NCI-H510A (cell line): Measurements from ENCODE around the gene CHRNA10.
"Not testable (repeated sequence)": the region's sequence is repeated elsewhere in the genome, so short reads cannot be mapped to it uniquely, and the experiment has no call there.

ENCODE experiments used
- DNase-seq: peaks from one replicate; lab custom pipeline; 2025; lab: John Stamatoyannopoulos, UW

CHRNA10 gene

DNA sequence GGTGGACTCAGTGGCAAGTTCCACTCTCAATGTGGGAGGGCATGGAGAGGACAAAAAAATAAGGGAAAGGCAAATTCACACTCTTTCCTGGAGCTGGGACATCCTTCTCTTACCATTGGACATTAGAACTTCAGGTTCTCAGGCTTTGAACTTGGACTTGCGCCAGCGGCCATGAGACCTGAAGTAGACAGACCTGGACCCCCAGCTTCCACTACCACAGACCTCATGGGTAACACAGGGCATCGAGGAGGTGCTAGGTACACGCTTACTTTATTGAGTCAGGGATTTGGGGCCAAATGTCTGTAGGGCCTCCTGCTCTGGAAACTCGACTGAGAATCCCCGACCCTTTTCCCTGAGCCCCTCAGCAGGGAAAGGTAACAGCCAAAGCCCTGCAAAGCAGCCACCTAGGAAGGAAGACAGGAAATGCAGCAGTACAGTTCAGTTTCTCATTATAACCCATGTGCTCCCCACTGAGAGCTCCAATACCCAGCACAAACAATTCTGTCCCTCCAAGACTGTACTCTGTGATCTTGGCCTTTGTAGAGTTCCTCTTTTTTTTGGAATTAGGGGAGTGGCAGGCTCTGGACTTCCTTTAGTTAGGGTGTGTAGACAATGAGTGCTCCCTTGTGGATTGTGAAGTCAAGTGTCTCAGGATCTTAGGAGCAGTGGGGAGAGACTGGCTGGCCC lies 5.7 kb downstream of the CHRNA10 start:
- no peak for DNase-seq

DNA sequence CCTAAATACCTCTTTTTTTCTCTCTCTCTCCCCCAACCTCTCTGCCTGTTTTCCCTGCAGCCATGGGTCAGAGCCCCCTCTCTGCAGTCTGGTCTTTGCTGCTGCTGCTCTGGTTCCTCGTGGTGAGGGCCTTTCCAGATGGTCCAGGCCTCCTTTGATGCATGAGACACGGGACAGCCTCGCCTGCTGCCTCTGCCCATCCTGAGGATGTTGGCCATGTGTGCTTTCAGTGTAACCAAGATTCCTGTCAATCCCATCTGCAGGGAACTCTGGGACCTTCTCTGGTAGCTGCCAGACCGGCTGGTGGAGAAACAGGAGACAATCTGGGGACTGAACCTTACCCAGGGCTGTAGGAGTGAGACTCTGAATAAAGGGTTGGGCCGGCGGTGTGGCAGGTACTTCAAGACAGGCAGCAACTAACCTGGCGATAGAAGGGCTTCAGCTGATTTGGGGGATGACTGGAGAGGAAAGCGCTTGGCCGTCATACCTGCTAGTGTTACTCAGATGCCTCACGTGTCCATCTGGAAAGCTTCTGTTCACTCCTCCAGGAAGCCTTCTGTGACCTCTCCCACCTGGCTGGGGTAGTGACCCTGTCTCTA lies 7.1 kb downstream of the CHRNA10 start:
- DNase-seq = no peak

DNA sequence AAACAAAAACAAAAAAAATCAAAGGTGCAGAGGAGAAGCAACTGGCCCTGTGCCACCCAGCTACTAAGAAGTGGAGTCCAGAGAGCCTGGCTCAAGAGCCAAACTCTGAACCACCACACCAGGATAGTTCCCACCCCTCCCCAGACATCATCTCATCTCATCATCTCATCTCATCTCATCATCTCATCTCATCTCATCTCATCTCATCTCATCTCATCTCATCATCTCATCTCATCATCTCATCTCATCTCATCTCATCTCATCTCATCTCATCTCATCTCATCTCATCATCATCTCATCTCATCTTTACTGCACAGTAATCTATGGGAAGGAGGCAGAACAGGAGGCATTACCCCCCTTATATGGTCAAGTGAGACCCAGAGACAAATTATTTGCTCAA lies 8.3 kb downstream of the CHRNA10 start:
- no peak for DNase-seq

DNA sequence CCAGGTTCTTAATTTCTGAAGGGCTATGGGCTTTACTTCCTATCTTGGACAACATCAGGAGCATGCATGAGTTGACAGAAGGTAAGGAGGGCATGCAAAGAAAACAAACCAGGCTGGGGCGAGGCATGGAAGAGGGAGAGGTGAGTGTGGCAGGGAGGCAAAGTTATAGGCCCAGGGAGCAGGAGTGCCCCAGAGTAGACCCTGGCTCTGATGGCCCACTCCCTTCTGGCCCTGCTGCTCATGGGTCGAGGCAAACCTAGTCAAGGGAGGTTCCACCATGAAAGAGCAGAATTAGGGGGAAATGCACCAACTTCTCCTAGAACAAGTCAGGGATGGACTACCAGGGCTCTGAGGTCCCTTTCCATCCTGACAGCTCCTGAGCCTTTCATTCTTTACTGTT lies 10.2 kb downstream of the CHRNA10 start:
- no peak for DNase-seq

DNA sequence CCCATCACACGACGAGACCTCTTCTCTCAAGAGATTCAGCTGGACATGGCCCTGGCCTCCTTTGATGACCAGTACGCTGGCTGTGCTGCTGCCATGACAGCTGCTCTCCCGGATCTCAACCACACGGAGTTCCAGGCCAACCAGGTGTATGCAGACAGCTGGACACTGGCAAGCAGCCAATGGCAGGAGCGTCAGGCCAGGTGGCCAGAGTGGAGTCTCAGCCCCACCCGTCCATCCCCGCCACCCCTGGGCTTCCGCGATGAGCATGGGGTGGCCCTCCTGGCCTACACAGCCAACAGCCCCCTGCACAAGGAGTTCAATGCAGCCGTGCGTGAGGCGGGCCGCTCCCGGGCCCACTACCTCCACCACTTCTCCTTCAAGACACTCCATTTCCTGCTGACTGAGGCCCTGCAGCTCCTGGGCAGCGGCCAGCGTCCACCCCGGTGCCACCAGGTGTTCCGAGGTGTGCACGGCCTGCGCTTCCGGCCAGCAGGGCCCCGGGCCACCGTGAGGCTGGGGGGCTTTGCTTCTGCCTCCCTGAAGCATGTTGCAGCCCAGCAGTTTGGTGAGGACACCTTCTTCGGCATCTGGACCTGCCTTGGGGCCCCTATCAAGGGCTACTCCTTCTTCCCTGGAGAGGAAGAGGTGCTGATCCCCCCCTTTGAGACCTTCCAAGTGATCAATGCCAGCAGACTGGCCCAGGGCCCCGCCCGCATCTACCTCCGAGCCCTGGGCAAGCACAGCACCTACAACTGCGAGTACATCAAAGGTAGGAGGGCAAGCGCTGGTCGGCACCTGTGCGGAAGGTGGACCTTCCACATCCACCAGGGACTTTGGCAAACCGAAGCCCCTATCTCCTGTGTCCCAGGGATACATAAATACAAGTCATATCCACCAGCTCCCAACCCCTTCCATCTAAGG lies 11.3 kb downstream of the CHRNA10 start:
- no peak for DNase-seq

DNA sequence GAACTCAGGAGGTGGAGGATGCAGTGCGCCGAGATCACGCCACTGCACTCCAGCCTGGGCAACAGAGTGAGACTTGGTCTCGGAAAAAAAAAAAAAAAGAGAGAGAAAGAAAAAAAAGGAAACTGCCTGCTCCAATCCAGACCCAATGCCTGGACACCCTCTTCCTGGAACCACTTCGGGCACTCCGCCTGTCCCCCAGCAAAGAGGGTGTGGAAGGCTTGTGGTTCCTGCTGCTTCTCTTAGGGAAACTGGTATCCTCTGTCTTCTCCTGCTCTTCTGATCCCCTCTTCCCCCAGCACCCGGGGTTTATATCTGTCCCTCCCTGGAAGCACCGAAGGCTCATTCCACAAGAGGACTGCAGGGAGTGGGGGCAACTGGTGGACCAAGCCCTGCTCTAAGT lies 12.9 kb downstream of the CHRNA10 start:
- no peak for DNase-seq

DNA sequence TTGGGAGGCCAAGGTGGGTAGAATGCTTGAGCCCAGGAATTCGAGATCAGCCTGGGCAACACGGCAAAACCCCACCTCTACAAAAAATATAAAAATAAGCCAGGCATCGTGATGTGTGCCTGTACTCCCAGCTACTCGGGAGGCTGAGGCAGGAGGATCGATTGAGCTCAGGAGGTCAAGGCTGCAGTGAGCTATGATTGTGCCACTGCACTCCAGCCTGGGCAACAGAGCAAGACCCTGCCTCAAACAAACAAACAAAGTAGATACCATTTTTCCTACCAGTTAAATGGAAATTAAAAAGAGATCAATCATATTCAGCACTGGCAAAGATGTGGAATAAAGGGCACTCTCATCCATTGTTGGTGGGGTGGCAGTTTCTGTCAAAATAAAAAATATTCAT lies 13.9 kb downstream of the CHRNA10 start:
- not testable (repeated sequence) for DNase-seq

DNA sequence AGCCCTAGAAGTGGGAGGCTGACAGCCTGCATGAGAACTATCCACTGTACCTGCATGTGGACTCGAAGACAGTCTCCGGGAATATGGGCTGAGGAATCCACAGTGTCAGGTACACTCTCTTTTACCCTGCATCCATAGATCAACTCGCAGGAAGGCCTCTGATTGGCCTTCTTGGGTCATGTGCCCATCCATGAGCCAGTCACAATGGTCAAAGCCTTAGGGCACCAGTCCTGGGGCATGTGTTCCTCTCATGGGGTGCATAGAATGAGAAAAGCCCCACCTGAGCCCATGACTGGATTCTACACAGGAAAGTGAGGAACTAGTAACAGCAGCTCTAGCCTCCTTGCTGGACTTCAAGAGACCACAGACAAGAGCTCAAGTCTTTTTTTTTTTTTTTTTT lies 15.6 kb downstream of the CHRNA10 start:
- DNase-seq = no peak

DNA sequence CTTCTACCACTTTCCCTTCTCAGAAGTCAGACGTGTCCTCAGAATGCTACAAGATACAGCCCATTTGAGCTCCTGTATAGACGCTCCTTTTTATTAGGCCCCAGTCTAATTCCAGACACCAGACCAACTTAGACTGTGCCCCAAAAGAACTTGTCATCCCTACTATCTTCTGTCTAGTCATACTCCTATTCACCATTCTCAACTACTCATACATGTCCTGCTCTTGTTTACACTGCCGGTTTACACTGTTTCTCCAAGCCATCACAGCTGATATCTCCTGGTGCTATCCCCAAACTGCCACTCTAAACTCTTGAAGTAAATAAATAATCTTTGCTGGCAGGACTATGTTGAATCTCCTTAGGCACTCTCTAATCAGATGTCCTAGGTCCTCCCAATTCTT lies 18.7 kb downstream of the CHRNA10 start:
- DNase-seq = not testable (repeated sequence)

DNA sequence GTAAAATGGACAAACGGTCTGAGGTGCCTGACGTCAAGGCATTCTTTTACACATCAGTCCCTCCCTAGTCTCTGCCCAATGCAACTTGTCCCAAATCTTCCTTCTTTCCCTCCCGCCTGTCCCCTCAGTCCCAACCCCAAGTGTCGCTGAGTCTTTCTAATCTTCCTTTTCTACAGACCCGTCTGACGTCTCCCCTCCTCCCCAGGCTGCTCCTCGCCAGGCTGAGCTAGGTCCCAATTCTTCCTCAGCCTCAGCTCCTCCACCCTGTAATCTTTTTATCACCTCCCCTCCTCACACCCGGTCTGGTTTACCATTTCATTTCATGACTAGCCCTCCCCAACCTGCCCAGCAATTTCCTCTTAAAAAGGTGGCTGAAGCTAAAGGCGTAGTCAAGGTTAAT lies 21.8 kb downstream of the CHRNA10 start:
- not testable (repeated sequence) for DNase-seq

DNA sequence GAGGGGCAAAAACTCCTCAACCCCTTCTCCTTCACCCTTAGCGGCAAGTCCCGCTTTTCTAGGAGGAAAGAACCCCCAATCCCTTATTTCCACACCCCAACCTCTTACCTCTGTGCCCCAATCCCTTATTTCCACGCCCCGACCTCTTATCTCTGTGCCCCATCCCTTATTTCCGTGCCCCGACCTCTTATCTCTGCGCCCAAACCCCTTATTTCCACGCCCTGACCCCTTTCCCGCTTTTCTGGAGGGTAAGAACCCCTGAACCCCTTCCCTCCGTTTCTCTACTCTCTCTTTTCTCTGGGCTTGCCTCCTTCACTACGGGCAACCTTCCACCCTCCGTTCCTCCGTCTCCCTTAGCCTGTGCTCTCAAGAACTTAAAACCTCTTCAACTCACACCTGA lies 22.3 kb downstream of the CHRNA10 start:
- DNase-seq = not testable (repeated sequence)

DNA sequence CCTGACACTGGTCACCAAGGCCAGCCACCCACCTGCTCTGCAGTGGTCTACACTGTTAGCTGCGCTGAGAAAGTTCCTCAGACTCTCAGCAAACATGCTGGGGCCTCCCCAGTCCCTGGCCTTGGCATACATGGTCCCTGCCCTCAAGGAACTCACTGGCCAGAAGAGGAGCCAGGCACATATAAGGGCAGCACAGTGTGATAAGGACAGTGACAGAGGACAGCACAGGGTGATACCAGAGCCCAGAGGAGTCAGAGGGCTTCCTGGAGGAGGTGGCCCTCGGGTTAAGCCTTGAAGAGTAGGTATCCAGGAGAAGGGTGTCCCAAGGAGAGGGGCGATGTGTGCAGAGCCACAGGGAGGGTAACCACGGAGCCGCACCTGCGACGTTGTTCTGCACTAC lies 25.6 kb downstream of the CHRNA10 start:
- DNase-seq = no peak

DNA sequence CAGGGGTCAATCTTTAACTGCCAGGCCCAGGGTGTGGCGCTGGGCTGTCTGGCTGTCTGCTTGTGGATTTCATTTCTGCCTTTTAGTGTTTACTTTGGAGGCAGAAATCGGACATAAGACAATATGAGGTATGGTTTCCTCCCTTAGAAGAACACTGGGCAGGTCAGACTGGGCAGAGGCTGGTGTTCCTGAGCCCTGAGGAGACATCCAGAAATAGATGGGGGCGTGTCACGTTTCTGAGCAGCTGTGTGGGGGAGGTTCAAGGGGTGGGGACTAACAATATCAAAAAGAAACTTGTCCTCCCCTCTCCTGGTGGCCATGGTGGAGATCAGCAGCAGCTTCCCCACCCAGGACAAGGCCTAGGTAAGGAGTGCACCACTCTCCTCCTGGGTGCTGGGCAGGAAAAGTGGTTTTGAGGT lies 26.4 kb downstream of the CHRNA10 start, which contains the start of gene ART1:
TSS of gene ART1 (plus strand) at position 312 of the 419 bp plus-strand sequence. CDS start 14,086 bp downstream, outside the sequence.
- DNase-seq = no peak

DNA sequence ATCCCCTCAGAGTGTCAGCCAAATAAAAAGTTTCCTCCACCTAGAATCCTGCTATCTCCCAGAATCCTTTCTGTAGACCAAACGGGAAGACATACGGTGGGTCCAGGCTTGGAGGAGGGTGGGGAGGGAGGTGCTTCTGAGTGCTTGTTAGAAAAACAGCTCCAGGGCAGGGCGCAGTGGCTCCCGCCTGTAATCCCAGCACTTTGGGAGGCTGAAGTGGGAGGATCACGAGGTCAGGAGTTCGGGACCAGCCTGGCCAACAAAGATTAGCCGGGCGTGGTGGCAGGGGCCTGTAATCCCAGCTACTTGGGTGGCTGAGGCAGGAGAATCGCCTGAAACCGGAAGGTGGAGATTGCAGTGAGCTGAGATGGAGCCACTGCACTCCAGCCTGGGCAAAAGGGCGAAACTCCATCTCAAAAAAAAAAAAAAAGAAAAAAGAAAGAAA lies 28.1 kb downstream of the CHRNA10 start:
- DNase-seq = not testable (repeated sequence)

DNA sequence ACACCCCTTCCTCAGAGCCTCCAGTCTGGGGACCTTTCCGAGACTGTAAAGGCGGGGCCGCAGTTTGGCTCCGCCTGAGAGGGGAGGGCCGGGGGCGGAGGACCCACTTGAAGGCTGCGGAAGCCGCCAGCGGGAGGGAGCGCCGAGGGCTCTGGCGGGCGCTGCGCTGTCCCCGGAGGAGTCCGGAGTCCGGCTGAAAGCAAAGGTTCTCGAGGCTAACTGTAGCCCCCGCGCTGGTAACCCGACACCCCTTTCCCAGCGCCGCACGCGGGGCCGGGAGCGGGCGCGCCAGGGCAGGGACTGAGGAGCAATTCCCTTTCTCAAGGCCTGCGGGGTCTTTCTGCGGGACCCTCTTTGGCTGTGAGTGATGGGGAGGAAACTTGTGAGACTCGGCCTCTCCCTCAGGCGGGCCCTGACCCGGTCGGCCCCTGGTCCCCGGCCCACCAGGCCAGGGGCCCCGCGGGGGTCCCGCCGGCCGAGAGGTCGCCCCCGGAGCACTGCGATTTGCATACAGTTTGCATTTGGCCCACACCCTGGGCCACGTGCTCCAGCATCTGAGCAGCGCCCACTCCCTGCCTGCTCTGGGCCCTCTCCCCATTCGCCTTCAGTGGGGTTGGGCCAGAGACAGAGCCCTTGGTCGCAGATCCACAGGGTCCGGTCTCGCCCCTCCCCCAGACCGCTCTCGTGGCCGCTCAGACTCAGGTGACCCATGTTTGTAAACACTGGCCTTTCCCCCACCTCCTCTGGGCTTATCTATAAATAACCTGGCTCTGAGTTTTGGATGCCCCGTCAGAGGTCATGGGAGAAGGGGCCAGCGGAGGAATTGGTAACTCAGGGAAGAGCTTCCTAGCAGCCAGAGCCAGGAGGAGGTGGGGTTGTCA lies 28.9 kb downstream of the CHRNA10 start:
- DNase-seq = peak; percentile 19

DNA sequence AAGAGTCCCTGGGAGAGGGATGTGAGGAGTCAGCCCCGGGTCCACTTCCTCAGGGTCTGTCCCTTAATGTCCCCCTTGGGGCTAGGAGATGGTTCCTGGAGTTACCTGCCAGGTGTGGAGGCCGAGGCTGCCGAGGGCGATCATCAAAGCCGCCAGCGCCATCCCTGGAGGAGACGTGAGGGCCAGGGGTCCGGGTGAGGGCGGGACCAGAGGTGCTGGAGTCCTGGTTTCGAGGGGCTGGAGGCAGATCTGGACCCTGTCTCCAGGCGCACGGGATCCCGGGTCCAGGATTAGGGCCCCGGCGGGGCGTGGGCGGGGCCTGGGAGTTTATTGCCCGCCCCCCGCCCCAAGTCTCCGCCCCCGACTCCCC lies 29.5 kb downstream of the CHRNA10 start, which contains the start of gene ART5:
TSS of gene ART5 (minus strand) at position 292 of the 370 bp plus-strand sequence. CDS start at position 162, 130 bp downstream.
- no peak for DNase-seq

DNA sequence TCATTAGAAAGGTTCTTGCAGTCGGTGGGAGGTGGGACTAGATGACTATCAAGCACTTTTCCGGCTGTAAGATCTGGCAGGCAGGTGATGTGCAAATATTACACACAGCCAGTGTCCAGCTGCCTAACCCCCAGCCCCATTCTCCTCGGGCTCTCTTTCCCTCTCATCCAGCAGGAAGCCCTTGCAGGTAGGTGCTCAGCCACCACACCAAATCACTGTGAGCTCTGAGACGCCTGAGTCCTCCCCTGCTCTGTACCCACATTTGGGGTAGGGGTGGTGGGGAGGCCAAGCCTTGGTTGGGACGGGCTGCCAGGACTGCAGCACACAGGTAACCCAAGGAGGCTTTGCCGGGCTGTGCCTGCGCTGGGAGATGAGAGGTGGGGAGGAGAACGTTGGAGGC lies 30.0 kb downstream of the CHRNA10 start:
- DNase-seq = no peak

DNA sequence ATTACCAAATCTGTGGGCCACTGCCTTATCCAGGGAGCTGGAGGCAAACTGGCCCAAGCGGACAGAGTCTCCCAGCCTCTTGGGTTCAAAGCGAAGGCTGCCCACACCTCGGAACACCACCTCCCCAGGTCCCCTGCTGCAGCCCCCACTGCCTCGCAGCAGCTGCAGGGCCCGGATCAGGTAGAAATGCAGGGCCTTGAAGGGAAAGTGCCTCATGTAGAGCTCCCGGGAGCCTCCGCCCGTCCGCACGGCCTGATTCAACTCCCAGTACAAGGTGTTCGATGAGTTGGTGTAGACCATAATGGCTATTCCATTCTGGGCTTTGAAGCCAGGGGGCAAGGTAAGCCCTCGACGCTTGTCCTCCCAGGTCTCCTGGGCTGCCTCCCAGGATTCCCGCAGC lies 31.3 kb downstream of the CHRNA10 start:
- DNase-seq = no peak

DNA sequence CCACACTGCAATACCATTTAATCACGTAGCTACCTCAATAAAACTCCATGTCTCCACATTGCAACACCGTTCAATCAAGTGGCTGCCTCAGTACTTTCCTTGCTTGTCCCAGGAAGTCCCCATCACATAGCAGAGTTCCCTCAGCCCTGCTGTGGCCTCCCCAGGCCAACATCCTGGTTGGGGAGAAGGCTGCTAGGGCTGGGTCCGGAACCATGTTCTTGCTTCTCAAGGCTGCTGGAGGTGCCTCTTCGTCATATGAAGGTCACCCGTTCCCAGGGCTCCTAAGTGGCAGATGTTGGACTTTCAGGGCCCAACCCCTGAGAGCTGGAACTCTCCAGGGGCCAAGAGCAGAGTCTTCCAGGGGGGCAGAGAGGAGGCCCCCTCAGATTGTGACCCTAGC lies 32.7 kb downstream of the CHRNA10 start:
- DNase-seq = no peak

DNA sequence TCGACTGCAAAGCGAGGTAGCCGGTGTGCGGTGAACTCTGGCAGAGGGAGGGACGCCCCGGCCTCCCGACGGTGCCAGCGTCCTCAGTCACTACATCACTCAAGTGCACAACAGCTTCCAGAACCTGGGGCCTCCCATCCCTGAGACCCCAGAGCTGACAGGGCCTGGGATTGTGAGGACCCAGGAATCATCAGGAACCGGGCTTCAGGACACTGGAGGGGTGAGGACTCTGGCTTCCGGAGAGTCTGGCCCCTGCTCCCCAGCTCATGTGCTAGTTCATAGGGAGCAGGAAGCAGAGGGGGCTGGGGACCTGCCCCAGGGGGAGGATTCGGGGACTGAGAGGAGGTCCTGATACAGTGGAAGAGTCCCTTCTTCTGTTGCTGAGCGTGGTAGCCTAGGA lies 34.0 kb downstream of the CHRNA10 start:
- DNase-seq = no peak

DNA sequence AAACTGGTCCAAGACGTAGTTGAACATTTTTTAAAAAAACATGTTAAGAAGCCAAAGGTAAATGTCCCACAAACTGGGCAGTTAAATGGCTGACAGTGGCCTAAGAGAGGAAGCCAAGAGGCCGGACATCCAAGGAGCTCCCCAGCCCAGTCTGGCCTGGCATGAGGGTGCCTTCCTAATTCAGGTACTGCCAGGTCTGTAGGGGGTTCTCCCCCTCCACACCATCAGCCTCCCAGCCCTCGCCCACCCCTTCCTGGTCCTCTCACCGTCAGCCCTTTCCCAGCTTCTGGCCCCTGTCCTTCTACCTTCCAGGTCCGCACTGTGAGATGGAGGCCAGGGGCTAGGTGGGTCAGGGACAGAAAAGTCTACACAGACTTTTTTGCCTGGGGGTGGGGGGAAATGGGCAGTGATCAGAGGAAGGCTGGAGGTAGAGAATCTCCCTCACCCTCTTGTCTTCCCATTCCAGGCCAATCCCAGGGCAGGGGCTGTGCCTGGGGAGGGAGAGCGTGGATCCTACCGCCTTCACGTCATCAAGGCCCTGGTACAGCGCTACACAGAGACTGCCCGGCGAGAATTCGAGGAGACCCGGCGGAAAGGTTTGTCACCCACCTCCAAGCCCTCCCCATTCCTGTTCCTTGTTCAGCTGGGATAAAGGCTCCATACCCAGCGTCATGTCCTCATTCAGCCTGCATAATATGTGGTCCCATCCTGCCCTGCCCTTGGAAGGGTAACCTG lies 35.4 kb downstream of the CHRNA10 start:
- DNase-seq = no peak
